Endothelial cell of umbilical vein (primary cell): ENCODE results near the gene EHMT1.

Source experiments
- POLR2A ChIP-seq: IDR thresholded peaks from 2 replicates; pipeline ENCODE4 v1.6.1; 2012; ENCODE audit warnings: low read depth, mild to moderate bottlenecking, control low read depth, low read length
- TF ChIP-seq, protein P1 (sequence below), 2 donors: IDR thresholded peaks; 1 replicate in 1 of 2; 2 replicates in 1 of 2; pipeline ENCODE4 v1.5.1; 2011; ENCODE audit warnings: low read length in 2 of 2, mild to moderate bottlenecking in 2 of 2, moderate library complexity in 2 of 2, control low read depth in 1 of 2, inconsistent platforms in 1 of 2, low read depth in 1 of 2; ENCODE audit not compliant: insufficient read depth in 1 of 2; ENCODE audit errors: extremely low read depth in 1 of 2

- TF ChIP-seq, protein P1, sequence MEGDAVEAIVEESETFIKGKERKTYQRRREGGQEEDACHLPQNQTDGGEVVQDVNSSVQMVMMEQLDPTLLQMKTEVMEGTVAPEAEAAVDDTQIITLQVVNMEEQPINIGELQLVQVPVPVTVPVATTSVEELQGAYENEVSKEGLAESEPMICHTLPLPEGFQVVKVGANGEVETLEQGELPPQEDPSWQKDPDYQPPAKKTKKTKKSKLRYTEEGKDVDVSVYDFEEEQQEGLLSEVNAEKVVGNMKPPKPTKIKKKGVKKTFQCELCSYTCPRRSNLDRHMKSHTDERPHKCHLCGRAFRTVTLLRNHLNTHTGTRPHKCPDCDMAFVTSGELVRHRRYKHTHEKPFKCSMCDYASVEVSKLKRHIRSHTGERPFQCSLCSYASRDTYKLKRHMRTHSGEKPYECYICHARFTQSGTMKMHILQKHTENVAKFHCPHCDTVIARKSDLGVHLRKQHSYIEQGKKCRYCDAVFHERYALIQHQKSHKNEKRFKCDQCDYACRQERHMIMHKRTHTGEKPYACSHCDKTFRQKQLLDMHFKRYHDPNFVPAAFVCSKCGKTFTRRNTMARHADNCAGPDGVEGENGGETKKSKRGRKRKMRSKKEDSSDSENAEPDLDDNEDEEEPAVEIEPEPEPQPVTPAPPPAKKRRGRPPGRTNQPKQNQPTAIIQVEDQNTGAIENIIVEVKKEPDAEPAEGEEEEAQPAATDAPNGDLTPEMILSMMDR (IDR thresholded peaks at IDR 0.05; ENCODE audit: extremely low read depth in 1 of 2, insufficient read depth in 1 of 2, low read depth in 1 of 2, low read length in 2 of 2) = no peak
- no peak for TF ChIP-seq POLR2A
Measured at GRCh38 chr9:137853392-137853995, 234.7 kb downstream of the EHMT1 start.
